ENCODE measurements around the gene ZDHHC1. TPM values are rescaled to one million over a fixed set of nuclear protein-coding genes. Genes with fewer than 3 reads are reported as not detected.

Gene ZDHHC1
- total RNA-seq, 1 donor from 2014 or later, result 82.7 TPM

DNA sequence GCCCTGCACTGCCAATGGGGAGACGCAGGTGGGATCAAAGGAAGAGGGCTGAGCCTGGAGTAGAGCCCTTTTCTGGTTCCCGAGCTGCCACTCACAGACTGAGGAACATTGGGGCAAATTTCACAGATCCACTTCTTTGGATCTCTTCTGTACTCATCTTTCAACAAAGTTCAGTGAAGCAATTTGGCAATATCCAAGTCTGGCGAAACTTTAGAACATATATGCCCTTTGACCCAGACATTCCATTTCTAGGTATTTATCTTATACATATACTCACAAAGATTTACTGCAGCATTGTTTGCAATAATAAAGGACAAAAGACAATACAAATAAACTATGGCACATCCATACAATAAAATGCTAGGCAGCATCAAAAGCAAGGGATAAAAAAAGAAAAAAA, 4.9 kb downstream of the ZDHHC1 start:
- no peak overlapping the region for H3K4me3 ChIP-seq
- DNase-seq (ENCODE audit: low spot score in 2 of 2), result no peak
- TF ChIP-seq, protein P1, sequence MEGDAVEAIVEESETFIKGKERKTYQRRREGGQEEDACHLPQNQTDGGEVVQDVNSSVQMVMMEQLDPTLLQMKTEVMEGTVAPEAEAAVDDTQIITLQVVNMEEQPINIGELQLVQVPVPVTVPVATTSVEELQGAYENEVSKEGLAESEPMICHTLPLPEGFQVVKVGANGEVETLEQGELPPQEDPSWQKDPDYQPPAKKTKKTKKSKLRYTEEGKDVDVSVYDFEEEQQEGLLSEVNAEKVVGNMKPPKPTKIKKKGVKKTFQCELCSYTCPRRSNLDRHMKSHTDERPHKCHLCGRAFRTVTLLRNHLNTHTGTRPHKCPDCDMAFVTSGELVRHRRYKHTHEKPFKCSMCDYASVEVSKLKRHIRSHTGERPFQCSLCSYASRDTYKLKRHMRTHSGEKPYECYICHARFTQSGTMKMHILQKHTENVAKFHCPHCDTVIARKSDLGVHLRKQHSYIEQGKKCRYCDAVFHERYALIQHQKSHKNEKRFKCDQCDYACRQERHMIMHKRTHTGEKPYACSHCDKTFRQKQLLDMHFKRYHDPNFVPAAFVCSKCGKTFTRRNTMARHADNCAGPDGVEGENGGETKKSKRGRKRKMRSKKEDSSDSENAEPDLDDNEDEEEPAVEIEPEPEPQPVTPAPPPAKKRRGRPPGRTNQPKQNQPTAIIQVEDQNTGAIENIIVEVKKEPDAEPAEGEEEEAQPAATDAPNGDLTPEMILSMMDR (IDR thresholded peaks at IDR 0.05), result no peak
- no peak overlapping the region for H3K27ac ChIP-seq
- H3K36me3 ChIP-seq, result no peaks in the 10 kb centered on the region
- H3K4me1 ChIP-seq, result peaks cover 0 to 6% of the 10 kb centered on the region in 2 donors
- H3K9me3 ChIP-seq, result no peaks in the 10 kb centered on the region
- intact Hi-C loops (cut with DNase I), result no loop called here
- no peaks in the 10 kb centered on the region for H3K27me3 ChIP-seq

GRCh38 chr16:67409631-67410030, 6.6 kb downstream of the ZDHHC1 start:
- Histone ChIP-seq H3K4me1 (no peaks in the 10 kb centered on the region), H3K4me3 (no peak overlapping the region), H3K27me3 (no peaks in the 10 kb centered on the region), H3K36me3 (no peaks in the 10 kb centered on the region), H3K27ac (no peak overlapping the region), H3K9me3 (no peaks in the 10 kb centered on the region)
- TF ChIP-seq, protein P1 (IDR thresholded peaks at IDR 0.05), result no peak
- DNase-seq (ENCODE audit: low spot score in 2 of 2), result no peak
- intact Hi-C loops (cut with DNase I), result no loop called here

DNA sequence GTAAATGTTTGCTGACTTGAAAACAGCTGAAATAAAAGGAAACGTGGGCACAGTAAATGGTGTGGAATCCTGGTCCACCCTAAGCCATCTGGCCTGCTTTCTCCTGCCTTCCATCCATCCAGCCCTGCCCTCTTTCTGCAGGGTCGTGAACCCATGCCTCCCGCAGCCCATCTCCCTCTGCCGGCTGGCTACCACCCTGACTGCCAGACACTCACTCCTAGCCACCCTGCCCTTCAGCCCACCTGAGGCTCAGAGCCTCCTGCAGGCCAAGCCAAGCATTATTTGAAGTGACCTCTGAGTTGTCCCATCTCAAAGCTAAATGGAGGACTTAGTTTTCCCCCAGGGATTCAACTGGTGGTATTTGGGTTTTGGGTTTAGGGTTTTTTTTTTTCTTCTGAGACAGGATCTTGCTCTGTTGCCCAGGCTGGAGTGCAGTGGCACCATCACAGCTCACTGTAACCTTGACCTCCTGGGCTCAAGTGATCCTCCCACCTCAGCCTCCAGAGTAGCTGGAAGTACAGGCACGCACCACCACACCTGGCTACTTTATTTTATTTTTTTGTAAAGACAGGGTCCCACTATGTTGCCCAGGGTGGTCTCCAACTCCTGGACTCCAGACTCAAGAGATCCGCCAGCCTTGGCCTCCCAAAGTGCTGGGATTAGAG, 8.4 kb downstream of the ZDHHC1 start:
- no peak overlapping the region for H3K27ac ChIP-seq
- intact Hi-C loops (cut with DNase I), result no loop called here

DNA sequence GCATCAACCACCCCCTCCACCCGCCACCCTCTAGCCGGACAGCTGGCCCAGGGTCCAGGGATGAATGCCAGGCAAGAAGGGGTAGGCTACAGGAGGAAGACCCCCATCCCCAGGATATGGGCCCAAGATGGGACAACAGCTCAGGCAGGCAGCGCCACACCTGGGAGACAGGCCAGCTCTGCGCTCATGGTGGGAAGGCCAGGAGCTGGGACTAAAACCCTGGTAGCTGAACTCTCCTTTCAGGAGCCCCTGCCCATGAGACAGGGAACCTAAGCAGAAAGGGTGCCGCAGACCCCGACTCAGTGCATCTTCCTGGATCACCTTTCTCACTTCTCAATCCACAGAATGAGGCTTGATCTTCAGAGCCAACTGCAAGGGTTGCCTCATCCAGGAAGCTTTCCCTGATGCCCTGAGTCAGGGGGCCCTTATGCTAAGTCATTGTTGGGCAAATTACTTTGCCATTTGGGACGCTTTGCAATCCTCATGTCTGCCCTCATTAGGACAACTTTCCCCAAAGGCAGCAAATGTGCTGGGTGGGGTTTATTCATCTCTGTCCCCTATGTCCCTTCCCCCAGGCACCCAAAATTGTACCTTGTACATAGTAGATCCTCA, 9.0 kb downstream of the ZDHHC1 start:
- intact Hi-C loops (cut with DNase I), result no loop called here
- TF ChIP-seq, protein P1 (IDR thresholded peaks at IDR 0.05), result no peak
- H3K27ac ChIP-seq, result peak overlapping the region; percentile 10 to 65

More for the DNA sequence above, 8.4 kb downstream of the ZDHHC1 start:
- TF ChIP-seq, protein P1 (IDR thresholded peaks at IDR 0.05), result no peak
- no peaks in the 10 kb centered on the region for H3K9me3 ChIP-seq
- DNase-seq (ENCODE audit: low spot score in 2 of 2), result no peak
- H3K36me3 ChIP-seq, result no peaks in the 10 kb centered on the region
- H3K27me3 ChIP-seq, result no peaks in the 10 kb centered on the region
- H3K4me1 ChIP-seq, result no peaks in the 10 kb centered on the region
- H3K4me3 ChIP-seq, result no peak overlapping the region

DNA sequence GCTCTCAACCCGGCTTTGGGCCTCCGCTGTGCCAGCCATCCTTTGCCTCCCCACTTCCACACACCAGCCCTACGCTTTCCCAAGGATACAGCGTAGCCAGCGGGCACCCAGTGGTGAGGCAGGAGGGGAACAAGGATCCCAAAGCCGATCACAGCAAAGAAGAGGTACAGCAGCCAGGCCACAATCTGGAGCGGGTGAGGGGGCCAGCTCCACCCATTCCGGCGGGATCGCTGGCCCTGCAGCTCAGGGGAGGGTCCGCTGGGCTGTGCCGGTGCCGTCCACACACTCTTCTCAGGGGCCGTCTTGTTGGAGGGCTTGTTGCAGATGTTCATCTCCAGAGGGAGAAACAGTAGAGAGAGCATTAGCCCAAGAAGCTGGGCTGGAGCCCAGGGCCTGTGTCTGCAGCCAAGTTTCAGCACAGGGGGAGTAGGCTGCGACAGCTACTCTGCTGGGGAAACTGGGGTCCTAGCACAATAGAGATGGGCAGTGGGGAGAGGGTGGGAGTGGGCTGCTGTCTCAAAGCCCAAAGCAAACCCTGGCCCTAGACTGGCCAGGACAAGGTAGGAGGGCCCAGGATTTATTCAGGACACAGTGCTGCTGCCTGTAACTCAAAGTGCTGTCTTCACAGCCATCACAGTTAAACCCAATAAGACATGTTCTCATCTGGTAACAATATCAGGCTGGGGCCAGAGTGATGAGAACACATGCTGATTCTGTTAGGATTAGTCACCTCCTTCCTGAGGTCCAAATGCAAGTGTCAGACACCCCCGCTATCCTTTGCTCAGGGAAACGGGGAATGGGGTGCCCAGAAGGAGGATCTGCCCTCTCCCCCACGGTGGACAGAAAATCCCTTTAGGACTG, 9.9 kb downstream of the ZDHHC1 start:
- H3K27ac ChIP-seq, result peak overlapping the region; percentile 10 to 57
- H3K27me3 ChIP-seq, result no peaks in the 10 kb centered on the region
- H3K36me3 ChIP-seq, result no peaks in the 10 kb centered on the region
- intact Hi-C loops (cut with DNase I), result no loop called here
- no peak overlapping the region for H3K4me3 ChIP-seq
- no peaks in the 10 kb centered on the region for H3K9me3 ChIP-seq
- TF ChIP-seq, protein P1 (IDR thresholded peaks at IDR 0.05), result no peak
- no peak for DNase-seq (ENCODE audit: low spot score in 2 of 2)
- no peaks in the 10 kb centered on the region for H3K4me1 ChIP-seq

More for the DNA sequence above, 9.0 kb downstream of the ZDHHC1 start:
- Histone ChIP-seq H3K27me3 (no peaks in the 10 kb centered on the region), H3K4me3 (no peak overlapping the region), H3K4me1 (no peaks in the 10 kb centered on the region), H3K36me3 (no peaks in the 10 kb centered on the region), H3K9me3 (no peaks in the 10 kb centered on the region)
- DNase-seq (ENCODE audit: low spot score in 2 of 2), result no peak

Data from ascending aorta (tissue), 2 donors.